K562 (cell line): Measurements from ENCODE around the gene DAGLA. TPM values are rescaled to one million over a fixed set of nuclear protein-coding genes. Genes with fewer than 3 reads are reported as not detected.

Experiments
- ARID1B ChIP-seq: fragments of 450-650 bp; IDR thresholded peaks from 2 replicates; pipeline ENCODE4 v1.6.1; 2016; ENCODE audit warnings: antibody characterized with exemption, mild to moderate bottlenecking, inconsistent platforms
- FOXP1 ChIP-seq: sonication (generic); formaldehyde crosslinking; IDR thresholded peaks from 2 replicates; pipeline ENCODE4 v1.8.0; 2022; ENCODE audit warnings: mild to moderate bottlenecking, missing genetic modification reagents
- HNRNPK ChIP-seq: fragments of 200-400 bp; formaldehyde crosslinking; IDR thresholded peaks from one replicate; pipeline ENCODE4 v1.6.1; 2018; ENCODE audit warnings: mild to moderate bottlenecking, low read depth, low read length; ENCODE audit not compliant: poor library complexity, severe bottlenecking
- MEF2A ChIP-seq: IDR thresholded peaks from 2 replicates; pipeline ENCODE4 v1.6.1; 2011; ENCODE audit warnings: low read depth, mild to moderate bottlenecking, low read length, moderate library complexity; ENCODE audit not compliant: control insufficient read depth
- MLX ChIP-seq, 2 experiments: fragments of 450-650 bp in 1 of 2; sonication (generic) in 1 of 2; formaldehyde crosslinking; conservative IDR thresholded peaks; 2 replicates each; pipeline versions ENCODE4 v1.4.0 to v1.8.1; 2020 to 2022; ENCODE audit warnings: mild to moderate bottlenecking in 1 of 2, missing genetic modification reagents in 1 of 2
- MYBL2 ChIP-seq, 2 experiments: fragments of 450-650 bp in 1 of 2; sonication (generic) in 1 of 2; formaldehyde crosslinking in 1 of 2; IDR thresholded peaks; 2 replicates each; pipeline versions ENCODE4 v1.6.1 to v1.8.1; 2017 to 2022; ENCODE audit warnings: borderline replicate concordance in 1 of 2, inconsistent platforms in 1 of 2, low read depth in 1 of 2, mild to moderate bottlenecking in 1 of 2, missing genetic modification reagents in 1 of 2, moderate library complexity in 1 of 2
- NFYB ChIP-seq: IDR thresholded peaks from 2 replicates; pipeline ENCODE4 v1.6.1; 2011; ENCODE audit warnings: mild to moderate bottlenecking, moderate library complexity; ENCODE audit not compliant: insufficient read length; ENCODE audit errors: extremely low read depth
- POLR2A ChIP-seq: fragments of 450-650 bp; conservative IDR thresholded peaks from 2 replicates; pipeline ENCODE4 v1.6.1; 2016
- PTRF ChIP-seq: fragments of 450-650 bp; IDR thresholded peaks from 2 replicates; pipeline ENCODE4 v1.6.1; 2016; ENCODE audit warnings: mild to moderate bottlenecking, missing genetic modification characterization, missing compliant biosample characterization
- RBM39 ChIP-seq: fragments of 200-400 bp; formaldehyde crosslinking; optimal IDR thresholded peaks from 2 replicates; pipeline ENCODE3; 2018; ENCODE audit warnings: low read depth, low read length
- SMARCE1 ChIP-seq: fragments of 450-650 bp; IDR thresholded peaks from 2 replicates; pipeline ENCODE4 v1.7.1; 2016; ENCODE audit warnings: mild to moderate bottlenecking
- SREBF2 ChIP-seq: sonication (generic); formaldehyde crosslinking; IDR thresholded peaks from 2 replicates; pipeline ENCODE4 v1.4.0; 2020; ENCODE audit warnings: mild to moderate bottlenecking, missing genetic modification reagents
- SRSF1 ChIP-seq: fragments of 200-400 bp; formaldehyde crosslinking; IDR thresholded peaks from 2 replicates; pipeline ENCODE4 v1.6.1; 2017; ENCODE audit warnings: mild to moderate bottlenecking, low read depth, low read length, moderate library complexity
- SUPT5H ChIP-seq: fragments of 450-650 bp; IDR thresholded peaks from 2 replicates; pipeline ENCODE4 v1.6.1; 2016
- TRIM24 ChIP-seq, 2 experiments: fragments of 450-650 bp; IDR thresholded peaks; 2 replicates each; pipeline ENCODE4 v1.6.1; 2016
- ZC3H4 ChIP-seq: sonication (generic); formaldehyde crosslinking; IDR thresholded peaks from 2 replicates; pipeline ENCODE4 v1.9.0; 2021; ENCODE audit warnings: missing genetic modification reagents, borderline replicate concordance
- ZNF696 ChIP-seq: fragments of 250-450 bp; sonication (Bioruptor Pico); conservative IDR thresholded peaks from 2 replicates; pipeline ENCODE4 v1.4.0; 2020; ENCODE audit warnings: mild to moderate bottlenecking, moderate library complexity
- ZSCAN32 ChIP-seq: fragments of 450-650 bp; formaldehyde crosslinking; IDR thresholded peaks from 2 replicates; pipeline ENCODE4 v1.4.0; 2020; ENCODE audit warnings: mild to moderate bottlenecking, moderate library complexity
- polyA plus RNA-seq, 8 experiments: library from polyadenylated mRNA; depleted of rRNA in 4 of 8; stranded (reverse) in 5 of 8; unstranded in 3 of 8; fragments of >200 nt; fragmentation: Nextera tagmentation in 2 of 8; fragmentation: Illumina TruSeq in 1 of 8; extraction: Ambion mirVana in 2 of 8; extraction: Trizol in 1 of 8; gene quantifications; 2 replicates each; pipeline versions ENCODE4 v1.2.1 to v1.2.3, GENCODE V29; 2011 to 2014; ENCODE audit warnings: inconsistent platforms in 1 of 8, missing spikeins in 1 of 8
- total RNA-seq, 7 experiments: library from RNA; depleted of rRNA in 6 of 7; stranded (reverse); fragments of >200 nt in 6 of 7; fragmentation: Illumina TruSeq in 2 of 7; extraction: Trizol in 2 of 7; gene quantifications; 2 replicates each; pipeline versions ENCODE4 v1.2.1 to v1.2.3, GENCODE V29; 2011 to 2021; ENCODE audit warnings: low replicate concordance in 1 of 7
- TF ChIP-seq, protein P1 (sequence below): sonication (generic); formaldehyde crosslinking; IDR thresholded peaks from 2 replicates; pipeline ENCODE4 v1.8.0; 2022; ENCODE audit warnings: mild to moderate bottlenecking, missing genetic modification reagents
- TF ChIP-seq, protein P2 (sequence below): fragments of 450-650 bp; formaldehyde crosslinking; IDR thresholded peaks from 2 replicates; pipeline ENCODE4 v1.4.0; 2020; ENCODE audit warnings: mild to moderate bottlenecking, moderate library complexity
- TF ChIP-seq, protein P3 (sequence below): sonication (generic); formaldehyde crosslinking; IDR thresholded peaks from 2 replicates; pipeline ENCODE4 v1.8.1; 2023; ENCODE audit warnings: mild to moderate bottlenecking, missing genetic modification reagents
- TF ChIP-seq, protein P4 (sequence below): fragments of 250-450 bp; sonication (Bioruptor Pico); IDR thresholded peaks from 2 replicates; pipeline ENCODE4 v1.9.0; 2021; ENCODE audit warnings: mild to moderate bottlenecking, inconsistent platforms

DAGLA gene
- total and polyA plus RNA-seq, 9 of the 15 experiments (the other 6 are each of a cell fraction or from before 2014, with no cell fraction given), result 0.03 to 0.16 (median 0.04) TPM; not detected in 4

DNA sequence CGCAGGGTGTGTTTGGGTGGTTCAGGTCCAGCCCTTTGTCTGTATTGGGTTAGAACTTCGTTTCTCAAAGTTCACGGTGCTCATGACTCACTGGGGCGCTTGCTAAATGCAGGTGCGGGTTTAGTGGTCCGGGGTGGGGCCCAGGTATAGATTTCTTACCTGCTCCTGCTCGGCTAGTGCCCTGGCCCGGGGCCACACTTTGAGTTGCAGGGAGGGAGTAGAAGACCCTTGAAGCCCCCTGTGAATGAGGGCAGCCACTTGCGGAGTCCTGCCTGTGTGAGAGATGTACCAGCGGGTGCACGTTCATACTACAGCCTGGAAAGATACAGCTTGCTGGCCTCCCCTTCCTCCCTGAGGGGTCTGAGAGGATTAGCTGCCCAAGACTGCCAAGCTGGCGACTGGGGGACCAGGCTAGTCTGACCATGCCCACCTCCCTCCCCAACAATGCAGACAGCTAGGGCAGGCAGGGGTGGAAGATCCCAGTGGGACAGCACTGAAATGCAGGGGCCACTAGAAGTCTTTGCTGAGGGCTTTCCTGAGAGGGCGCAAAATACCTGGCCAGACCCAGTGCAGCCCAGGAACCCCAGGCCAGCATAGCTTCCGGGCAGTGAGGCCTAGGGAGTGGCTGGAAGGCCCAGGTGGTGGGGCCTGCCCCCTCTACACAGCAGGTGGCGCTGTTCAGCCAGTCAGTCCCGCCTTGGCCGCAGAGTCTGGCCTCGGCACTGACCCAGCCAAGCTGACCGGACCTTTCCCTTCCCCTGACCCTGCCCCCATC, 67.2 kb downstream of the DAGLA start (continued):
- TF ChIP-seq ZC3H4 (CRISPR knock-in tag), result no peak; the same call in 1 of the 2 replicates
- TF ChIP-seq SMARCE1, result 0 out of 2 replicates have a peak, but pooled peaks have one; percentile 19
- no peak for TF ChIP-seq ZSCAN32 (CRISPR knock-in tag)
- TF ChIP-seq SUPT5H, result no peak
- no peak for TF ChIP-seq PTRF (tag)
- TF ChIP-seq POLR2A, result no peak
- no peak for TF ChIP-seq MEF2A
- TF ChIP-seq, protein P1, sequence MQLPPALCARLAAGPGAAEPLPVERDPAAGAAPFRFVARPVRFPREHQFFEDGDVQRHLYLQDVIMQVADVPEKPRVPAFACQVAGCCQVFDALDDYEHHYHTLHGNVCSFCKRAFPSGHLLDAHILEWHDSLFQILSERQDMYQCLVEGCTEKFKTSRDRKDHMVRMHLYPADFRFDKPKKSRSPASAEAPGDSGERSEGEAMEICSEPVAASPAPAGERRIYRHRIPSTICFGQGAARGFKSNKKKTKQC (CRISPR knock-in tag), result no peak
- no peak for TF ChIP-seq SRSF1
- TF ChIP-seq FOXP1 (CRISPR knock-in tag), result no peak
- no peak for TF ChIP-seq MYBL2 (IDR thresholded peaks at IDR 0.05; ENCODE audit: low read depth)
- TF ChIP-seq MYBL2 (CRISPR knock-in tag; IDR thresholded peaks at IDR 0.05; ENCODE audit: borderline replicate concordance), result no peak
- TF ChIP-seq NFYB, result no peak
- no peak for TF ChIP-seq MLX (CRISPR knock-in tag; conservative IDR thresholded peaks at IDR 0.05)
- peak; percentile 27; the same call in 1 of the 2 replicates for TF ChIP-seq ARID1B
- TF ChIP-seq ZNF696 (CRISPR knock-in tag), result no peak
- TF ChIP-seq, protein P2, sequence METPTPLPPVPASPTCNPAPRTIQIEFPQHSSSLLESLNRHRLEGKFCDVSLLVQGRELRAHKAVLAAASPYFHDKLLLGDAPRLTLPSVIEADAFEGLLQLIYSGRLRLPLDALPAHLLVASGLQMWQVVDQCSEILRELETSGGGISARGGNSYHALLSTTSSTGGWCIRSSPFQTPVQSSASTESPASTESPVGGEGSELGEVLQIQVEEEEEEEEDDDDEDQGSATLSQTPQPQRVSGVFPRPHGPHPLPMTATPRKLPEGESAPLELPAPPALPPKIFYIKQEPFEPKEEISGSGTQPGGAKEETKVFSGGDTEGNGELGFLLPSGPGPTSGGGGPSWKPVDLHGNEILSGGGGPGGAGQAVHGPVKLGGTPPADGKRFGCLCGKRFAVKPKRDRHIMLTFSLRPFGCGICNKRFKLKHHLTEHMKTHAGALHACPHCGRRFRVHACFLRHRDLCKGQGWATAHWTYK, result no peak
- TF ChIP-seq TRIM24 (IDR thresholded peaks at IDR 0.05), result no peak
- TF ChIP-seq SREBF2 (CRISPR knock-in tag), result no peak
- TF ChIP-seq RBM39, result no peak
- TF ChIP-seq, protein P3, sequence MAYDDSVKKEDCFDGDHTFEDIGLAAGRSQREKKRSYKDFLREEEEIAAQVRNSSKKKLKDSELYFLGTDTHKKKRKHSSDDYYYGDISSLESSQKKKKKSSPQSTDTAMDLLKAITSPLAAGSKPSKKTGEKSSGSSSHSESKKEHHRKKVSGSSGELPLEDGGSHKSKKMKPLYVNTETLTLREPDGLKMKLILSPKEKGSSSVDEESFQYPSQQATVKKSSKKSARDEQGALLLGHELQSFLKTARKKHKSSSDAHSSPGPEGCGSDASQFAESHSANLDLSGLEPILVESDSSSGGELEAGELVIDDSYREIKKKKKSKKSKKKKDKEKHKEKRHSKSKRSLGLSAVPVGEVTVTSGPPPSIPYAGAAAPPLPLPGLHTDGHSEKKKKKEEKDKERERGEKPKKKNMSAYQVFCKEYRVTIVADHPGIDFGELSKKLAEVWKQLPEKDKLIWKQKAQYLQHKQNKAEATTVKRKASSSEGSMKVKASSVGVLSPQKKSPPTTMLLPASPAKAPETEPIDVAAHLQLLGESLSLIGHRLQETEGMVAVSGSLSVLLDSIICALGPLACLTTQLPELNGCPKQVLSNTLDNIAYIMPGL (CRISPR knock-in tag), result no peak
- TF ChIP-seq HNRNPK, result no peak
- TF ChIP-seq, protein P4, sequence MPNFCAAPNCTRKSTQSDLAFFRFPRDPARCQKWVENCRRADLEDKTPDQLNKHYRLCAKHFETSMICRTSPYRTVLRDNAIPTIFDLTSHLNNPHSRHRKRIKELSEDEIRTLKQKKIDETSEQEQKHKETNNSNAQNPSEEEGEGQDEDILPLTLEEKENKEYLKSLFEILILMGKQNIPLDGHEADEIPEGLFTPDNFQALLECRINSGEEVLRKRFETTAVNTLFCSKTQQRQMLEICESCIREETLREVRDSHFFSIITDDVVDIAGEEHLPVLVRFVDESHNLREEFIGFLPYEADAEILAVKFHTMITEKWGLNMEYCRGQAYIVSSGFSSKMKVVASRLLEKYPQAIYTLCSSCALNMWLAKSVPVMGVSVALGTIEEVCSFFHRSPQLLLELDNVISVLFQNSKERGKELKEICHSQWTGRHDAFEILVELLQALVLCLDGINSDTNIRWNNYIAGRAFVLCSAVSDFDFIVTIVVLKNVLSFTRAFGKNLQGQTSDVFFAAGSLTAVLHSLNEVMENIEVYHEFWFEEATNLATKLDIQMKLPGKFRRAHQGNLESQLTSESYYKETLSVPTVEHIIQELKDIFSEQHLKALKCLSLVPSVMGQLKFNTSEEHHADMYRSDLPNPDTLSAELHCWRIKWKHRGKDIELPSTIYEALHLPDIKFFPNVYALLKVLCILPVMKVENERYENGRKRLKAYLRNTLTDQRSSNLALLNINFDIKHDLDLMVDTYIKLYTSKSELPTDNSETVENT (CRISPR knock-in tag), result no peak
